HUES64 (cell line): ENCODE measurements around the gene MORN4.

Experiments used
- H3K27ac ChIP-seq: 2 replicates; pipeline ENCODE4 v1.7.0; 2013; ENCODE audit warnings: low read depth, low read length, inconsistent platforms
- H3K27me3 ChIP-seq: 2 replicates; pipeline ENCODE4 v1.6.1; 2013; ENCODE audit warnings: mild to moderate bottlenecking, low read length; ENCODE audit not compliant: insufficient read depth
- H3K36me3 ChIP-seq: 2 replicates; pipeline ENCODE4 v1.6.1; 2013; ENCODE audit warnings: mild to moderate bottlenecking, low read length; ENCODE audit not compliant: insufficient read depth
- H3K4me1 ChIP-seq: 2 replicates; pipeline ENCODE4 v1.6.1; 2013; ENCODE audit warnings: mild to moderate bottlenecking, low read length, moderate library complexity; ENCODE audit not compliant: insufficient read depth
- H3K4me3 ChIP-seq: 2 replicates; pipeline ENCODE4 v1.5.1; 2013; ENCODE audit warnings: mild to moderate bottlenecking, low read length, moderate library complexity
- H3K9ac ChIP-seq: 2 replicates; pipeline ENCODE4 v1.6.1; 2013; ENCODE audit warnings: mild to moderate bottlenecking, low read depth, low read length
- H3K9me3 ChIP-seq: 2 replicates; pipeline ENCODE4 v1.6.1; 2013; ENCODE audit warnings: low read depth, low read length; ENCODE audit not compliant: insufficient read depth
- whole genome bisulfite sequencing: fragments of 150-250, 120-280 bp; methylation state at CpG from one replicate; pipeline ENCODE4 v1.1.7; 2013; ENCODE audit warnings: missing lambda C conversion rate; 5-methylcytosine and 5-hydroxymethylcytosine counted together

Gene MORN4

GRCh38 chr10:97596101-97597082 is 36.9 kb downstream of the MORN4 start:
- Histone ChIP-seq H3K9ac (no peak overlapping the region), H3K4me1 (no peaks in the 10 kb centered on the region), H3K27me3 (no peaks in the 10 kb centered on the region), H3K36me3 (no peaks in the 10 kb centered on the region), H3K9me3 (no peaks in the 10 kb centered on the region), H3K4me3 (no peak overlapping the region), H3K27ac (no peak overlapping the region)
- WGBS: 86% methylated on average over 10 of the region's 10 CpGs

GRCh38 chr10:97593421-97593820 is 39.9 kb downstream of the MORN4 start:
- H3K9ac ChIP-seq: no peak overlapping the region
- H3K9me3 ChIP-seq: no peaks in the 10 kb centered on the region
- no peak overlapping the region for H3K4me3 ChIP-seq
- no peaks in the 10 kb centered on the region for H3K4me1 ChIP-seq
- H3K27me3 ChIP-seq: no peaks in the 10 kb centered on the region
- H3K36me3 ChIP-seq: no peaks in the 10 kb centered on the region
- no peak overlapping the region for H3K27ac ChIP-seq
- 87% methylated on average over 4 of the region's 4 CpGs for WGBS

GRCh38 chr10:97590748-97591495 is 42.4 kb downstream of the MORN4 start:
- WGBS: 89% methylated on average over 5 of the region's 5 CpGs
- H3K4me1 ChIP-seq: no peaks in the 10 kb centered on the region
- H3K27ac ChIP-seq: no peak overlapping the region
- H3K4me3 ChIP-seq: no peak overlapping the region
- no peaks in the 10 kb centered on the region for H3K27me3 ChIP-seq
- H3K9ac ChIP-seq: no peak overlapping the region
- H3K36me3 ChIP-seq: no peaks in the 10 kb centered on the region
- no peaks in the 10 kb centered on the region for H3K9me3 ChIP-seq

- 96% methylated on average over 15 of the region's 15 CpGs for WGBS
- Histone ChIP-seq H3K9ac (no peak overlapping the region), H3K4me3 (no peak overlapping the region), H3K9me3 (no peaks in the 10 kb centered on the region), H3K4me1 (no peaks in the 10 kb centered on the region), H3K27ac (no peak overlapping the region), H3K36me3 (no peaks in the 10 kb centered on the region), H3K27me3 (no peaks in the 10 kb centered on the region)
Measured at GRCh38 chr10:97590082-97590747, 43.1 kb downstream of the MORN4 start.

- 78% methylated on average over 1 of the region's 3 CpGs for WGBS
- H3K9ac ChIP-seq: no peak within 1 kb of the TSS
- no peak within 1 kb of the TSS for H3K4me3 ChIP-seq
- no peaks in the 10 kb centered on the region for H3K27me3 ChIP-seq
- no peaks in the 10 kb centered on the region for H3K4me1 ChIP-seq
- no peak within 1 kb of the TSS for H3K27ac ChIP-seq
- no peaks in the 10 kb centered on the region for H3K36me3 ChIP-seq
- H3K9me3 ChIP-seq: no peaks in the 10 kb centered on the region
Measured at GRCh38 chr10:97589479-97589878, 43.8 kb downstream of the MORN4 start, which contains the start of gene C10orf62. TSS of gene C10orf62 (plus strand) at chr10:97589721. CDS start at chr10:97589898, 177 bp downstream.

- no peaks in the 10 kb centered on the region for H3K4me1 ChIP-seq
- H3K9me3 ChIP-seq: no peaks in the 10 kb centered on the region
- H3K36me3 ChIP-seq: no peaks in the 10 kb centered on the region
- no peak overlapping the region for H3K9ac ChIP-seq
- H3K27me3 ChIP-seq: no peaks in the 10 kb centered on the region
- no peak overlapping the region for H3K4me3 ChIP-seq
- H3K27ac ChIP-seq: no peak overlapping the region
- WGBS: 89% methylated on average over 2 of the region's 2 CpGs
Measured at GRCh38 chr10:97587183-97587582, 46.1 kb downstream of the MORN4 start.

- Histone ChIP-seq H3K27ac (no peak overlapping the region), H3K9me3 (no peaks in the 10 kb centered on the region), H3K4me1 (no peaks in the 10 kb centered on the region), H3K4me3 (no peak overlapping the region), H3K27me3 (no peaks in the 10 kb centered on the region), H3K36me3 (no peaks in the 10 kb centered on the region), H3K9ac (no peak overlapping the region)
- 89% methylated on average over 5 of the region's 5 CpGs for WGBS
Measured at GRCh38 chr10:97585439-97585811, 47.9 kb downstream of the MORN4 start.

GRCh38 chr10:97584798-97585438 is 48.4 kb downstream of the MORN4 start:
- Histone ChIP-seq H3K4me3 (no peak overlapping the region), H3K9ac (no peak overlapping the region), H3K36me3 (no peaks in the 10 kb centered on the region), H3K27me3 (no peaks in the 10 kb centered on the region), H3K9me3 (no peaks in the 10 kb centered on the region), H3K27ac (no peak overlapping the region), H3K4me1 (no peaks in the 10 kb centered on the region)
- 94% methylated on average over 4 of the region's 5 CpGs for WGBS

- WGBS: 67% methylated on average over 5 of the region's 5 CpGs
- Histone ChIP-seq H3K4me1 (no peaks in the 10 kb centered on the region), H3K4me3 (no peak within 1 kb of the TSS), H3K27ac (no peak within 1 kb of the TSS), H3K9ac (no peak within 1 kb of the TSS), H3K27me3 (no peaks in the 10 kb centered on the region), H3K36me3 (no peaks in the 10 kb centered on the region), H3K9me3 (no peaks in the 10 kb centered on the region)
Measured at GRCh38 chr10:97584060-97584797, 49.1 kb downstream of the MORN4 start, which contains the start of gene HOGA1. TSS of gene HOGA1 (plus strand) at chr10:97584389. CDS start at chr10:97584704, 315 bp downstream.

GRCh38 chr10:97583476-97583875 is 49.8 kb downstream of the MORN4 start:
- Histone ChIP-seq H3K4me3 (no peak overlapping the region), H3K9ac (no peak overlapping the region), H3K4me1 (no peaks in the 10 kb centered on the region), H3K36me3 (no peaks in the 10 kb centered on the region), H3K27me3 (no peaks in the 10 kb centered on the region), H3K27ac (no peak overlapping the region), H3K9me3 (no peaks in the 10 kb centered on the region)
- 94% methylated on average over 13 of the region's 13 CpGs for WGBS
